ENCODE results near the gene UBR3. TPM values are rescaled to one million over a fixed set of nuclear protein-coding genes. Genes with fewer than 3 reads are reported as not detected.

Gene UBR3
- total RNA-seq, 1 experiment from 2014 or later, result 48.9 TPM

GRCh38 chr2:169984145-169984544, 156.9 kb downstream of the UBR3 start:
- Histone ChIP-seq H3K9me3 (ENCODE audit: low read depth, low read length, poor library complexity, severe bottlenecking) (no peaks in the 10 kb centered on the region), H3K4me3 (ENCODE audit: low read depth, low read length, poor library complexity, severe bottlenecking) (no peak overlapping the region), H3K4me1 (ENCODE audit: insufficient read depth, low read length, poor library complexity, severe bottlenecking) (no peaks in the 10 kb centered on the region), H3K27ac (ENCODE audit: low read depth, low read length, poor library complexity, severe bottlenecking) (no peak overlapping the region), H3K36me3 (ENCODE audit: insufficient read depth, low read length, poor library complexity, severe bottlenecking) (no peaks in the 10 kb centered on the region), H3K27me3 (replicated peaks; ENCODE audit: insufficient read depth, low read depth, low read length, poor library complexity) (no peaks in the 10 kb centered on the region)
- DNase-seq (ENCODE audit: low spot score), result no peak
- ChIA-PET CTCF (no interaction called here), POLR2A (ENCODE audit: low non-redundant PET) (no interaction called here)
- TF ChIP-seq CTCF (conservative IDR thresholded peaks at IDR 0.05; ENCODE audit: low read depth, low read length) (no peak), EZH2 (IDR thresholded peaks at IDR 0.05; ENCODE audit: borderline replicate concordance, low read depth, low read length, poor library complexity, severe bottlenecking) (no peak)
- intact Hi-C loops (cut with micrococcal nuclease; ENCODE audit: unreplicated experiment), result no loop called here
- BruUV-seq (replicated peaks), result no TSS peak

- intact Hi-C loops (cut with micrococcal nuclease; ENCODE audit: unreplicated experiment), result no loop called here
- no TSS peak for BruUV-seq (replicated peaks)
- Histone ChIP-seq H3K4me1 (ENCODE audit: insufficient read depth, low read length, poor library complexity, severe bottlenecking) (peaks cover 13% of the 10 kb centered on the region), H3K36me3 (ENCODE audit: insufficient read depth, low read length, poor library complexity, severe bottlenecking) (no peaks in the 10 kb centered on the region), H3K27me3 (replicated peaks; ENCODE audit: insufficient read depth, low read depth, low read length, poor library complexity) (no peaks in the 10 kb centered on the region), H3K4me3 (ENCODE audit: low read depth, low read length, poor library complexity, severe bottlenecking) (no peak overlapping the region), H3K27ac (ENCODE audit: low read depth, low read length, poor library complexity, severe bottlenecking) (no peak overlapping the region), H3K9me3 (ENCODE audit: low read depth, low read length, poor library complexity, severe bottlenecking) (no peaks in the 10 kb centered on the region)
- TF ChIP-seq EZH2 (IDR thresholded peaks at IDR 0.05; ENCODE audit: borderline replicate concordance, low read depth, low read length, poor library complexity, severe bottlenecking) (no peak), CTCF (conservative IDR thresholded peaks at IDR 0.05; ENCODE audit: low read depth, low read length) (no peak)
- no peak for DNase-seq (ENCODE audit: low spot score)
- ChIA-PET CTCF (no interaction called here), POLR2A (ENCODE audit: low non-redundant PET) (no interaction called here)
Measured at GRCh38 chr2:169994752-169995151, 167.5 kb downstream of the UBR3 start.

- Histone ChIP-seq H3K27me3 (replicated peaks; ENCODE audit: insufficient read depth, low read depth, low read length, poor library complexity) (no peaks in the 10 kb centered on the region), H3K4me1 (ENCODE audit: insufficient read depth, low read length, poor library complexity, severe bottlenecking) (peaks cover 13% of the 10 kb centered on the region), H3K27ac (ENCODE audit: low read depth, low read length, poor library complexity, severe bottlenecking) (no peak overlapping the region), H3K4me3 (ENCODE audit: low read depth, low read length, poor library complexity, severe bottlenecking) (no peak overlapping the region), H3K36me3 (ENCODE audit: insufficient read depth, low read length, poor library complexity, severe bottlenecking) (no peaks in the 10 kb centered on the region), H3K9me3 (ENCODE audit: low read depth, low read length, poor library complexity, severe bottlenecking) (no peaks in the 10 kb centered on the region)
- DNase-seq (ENCODE audit: low spot score), result no peak
- BruUV-seq (replicated peaks), result no TSS peak
- intact Hi-C loops (cut with micrococcal nuclease; ENCODE audit: unreplicated experiment), result no loop called here
- TF ChIP-seq CTCF (conservative IDR thresholded peaks at IDR 0.05; ENCODE audit: low read depth, low read length), result no peak
- TF ChIP-seq EZH2 (IDR thresholded peaks at IDR 0.05; ENCODE audit: borderline replicate concordance, low read depth, low read length, poor library complexity, severe bottlenecking), result no peak
- ChIA-PET POLR2A (ENCODE audit: low non-redundant PET) (no interaction called here), CTCF (no interaction called here)
Measured at GRCh38 chr2:169997140-169997887, 170.1 kb downstream of the UBR3 start.

Measured in A673 (cell line).